HG03025 (cell line): ENCODE data around the gene NT5C.
"Not testable (repeated sequence)": the region's sequence is repeated elsewhere in the genome, so short reads cannot be mapped to it uniquely, and the experiment has no call there.

Source experiments
- ATAC-seq: cut with Tn5 transposase; IDR thresholded peaks from one replicate; pipeline ENCODE4 v1.9.1; 2021; ENCODE audit warnings: mild to moderate bottlenecking, moderate library complexity; ENCODE audit not compliant: unreplicated experiment, low FRiP score

The NT5C gene

GRCh38 chr17:75131278-75132017, at the start of gene NT5C:
TSS of gene NT5C (minus strand) at chr17:75131742. CDS start at chr17:75131707, 35 bp downstream.
- ATAC-seq = peak; percentile 64

GRCh38 chr17:75181110-75181509, 49.6 kb upstream of the NT5C start:
- no peak for ATAC-seq

- no peak for ATAC-seq
Observed at GRCh38 chr17:75178453-75178852, 46.9 kb upstream of the NT5C start.

GRCh38 chr17:75176625-75177024, 45.1 kb upstream of the NT5C start:
- no peak for ATAC-seq

GRCh38 chr17:75174996-75175395, 43.5 kb upstream of the NT5C start:
- ATAC-seq = no peak

GRCh38 chr17:75173526-75173925, 42.0 kb upstream of the NT5C start:
- no peak for ATAC-seq

GRCh38 chr17:75168998-75169397, 37.5 kb upstream of the NT5C start:
- no peak for ATAC-seq

- not testable (repeated sequence) for ATAC-seq
Observed at GRCh38 chr17:75164606-75165005, 33.1 kb upstream of the NT5C start.

- no peak for ATAC-seq
Observed at GRCh38 chr17:75163074-75163473, 31.5 kb upstream of the NT5C start.

- ATAC-seq = no peak
Observed at GRCh38 chr17:75160211-75160610, 28.7 kb upstream of the NT5C start.

GRCh38 chr17:75159196-75160031, 27.9 kb upstream of the NT5C start:
- ATAC-seq = no peak

- not testable (repeated sequence) for ATAC-seq
Observed at GRCh38 chr17:75158480-75158879, 26.9 kb upstream of the NT5C start.

- ATAC-seq = no peak
Observed at GRCh38 chr17:75155191-75155601, 23.7 kb upstream of the NT5C start.

GRCh38 chr17:75154195-75155106, 22.9 kb upstream of the NT5C start, which contains the start of gene JPT1:
TSS of gene JPT1 (minus strand) at chr17:75154512. CDS start at chr17:75154397, 115 bp downstream.
- ATAC-seq = peak; percentile 82

GRCh38 chr17:75153780-75154194, 22.2 kb upstream of the NT5C start:
- no peak for ATAC-seq

GRCh38 chr17:75152922-75153779, 21.6 kb upstream of the NT5C start:
- ATAC-seq = no peak

GRCh38 chr17:75152523-75152921, 21.0 kb upstream of the NT5C start:
- ATAC-seq = no peak

GRCh38 chr17:75151930-75152329, 20.4 kb upstream of the NT5C start:
- no peak for ATAC-seq

GRCh38 chr17:75147878-75148546, 16.5 kb upstream of the NT5C start:
- ATAC-seq = no peak
